GDM1 (cell line): Measurements from ENCODE around the gene SLC9A9.

Experiments used
- DNase-seq: peaks from one replicate; lab custom pipeline; 2025; lab: John Stamatoyannopoulos, UW

SLC9A9 gene

GRCh38 chr3:143356839-143357238 is 491.4 kb downstream of the SLC9A9 start:
- DNase-seq: no peak

DNA sequence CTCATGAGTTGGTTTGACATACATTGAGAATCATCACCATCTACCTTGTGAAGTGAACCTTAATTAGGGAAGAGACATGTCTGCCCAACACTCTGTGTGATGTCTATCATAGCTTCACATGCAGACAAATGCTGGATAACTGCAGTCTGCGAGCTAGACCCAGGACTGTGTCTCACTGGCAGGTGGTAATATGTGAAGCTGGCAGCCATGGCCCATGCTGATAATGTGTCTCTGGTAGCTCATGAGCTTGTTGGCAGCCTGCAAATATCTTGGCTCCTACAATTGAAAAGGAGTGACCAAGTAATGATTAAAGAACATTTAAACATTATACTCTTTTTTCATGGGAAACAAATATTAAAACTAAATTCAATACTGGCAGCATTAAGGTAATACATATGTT is 493.9 kb downstream of the SLC9A9 start:
- DNase-seq: no peak

DNA sequence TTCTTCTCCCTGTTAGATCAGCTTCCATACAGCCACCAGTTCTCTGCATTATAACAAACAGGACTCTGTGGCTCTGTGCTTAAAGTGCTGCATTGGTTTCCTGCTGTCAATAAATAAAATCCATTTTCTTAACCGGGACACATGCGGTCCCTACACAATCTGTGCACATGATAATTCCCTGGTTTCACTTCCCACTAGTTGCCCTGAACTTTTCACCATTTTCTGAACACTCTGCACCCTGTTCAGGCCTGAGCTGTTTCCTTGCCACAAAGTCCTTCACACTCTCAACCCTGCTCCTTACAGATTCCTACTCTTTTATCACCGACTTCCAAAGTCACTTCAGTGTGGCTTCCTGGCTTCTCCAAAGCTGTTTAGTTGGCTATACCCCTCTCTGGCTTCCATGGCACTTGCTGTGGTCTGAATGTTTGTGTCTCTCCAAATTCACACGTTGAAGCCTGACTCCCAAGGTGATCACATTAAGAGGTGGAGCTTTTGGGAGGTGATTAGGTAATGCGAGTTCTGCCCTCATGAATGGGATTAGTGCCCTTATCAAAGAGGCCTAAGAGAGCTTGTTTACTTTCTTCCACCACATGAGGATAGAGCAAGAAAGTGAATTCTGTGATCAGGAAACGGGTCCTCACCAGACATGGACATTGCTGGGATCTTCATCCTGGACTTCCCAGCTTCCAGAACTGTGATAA is 495.3 kb downstream of the SLC9A9 start:
- no peak for DNase-seq

GRCh38 chr3:143351895-143352608 is 496.2 kb downstream of the SLC9A9 start:
- DNase-seq: no peak

DNA sequence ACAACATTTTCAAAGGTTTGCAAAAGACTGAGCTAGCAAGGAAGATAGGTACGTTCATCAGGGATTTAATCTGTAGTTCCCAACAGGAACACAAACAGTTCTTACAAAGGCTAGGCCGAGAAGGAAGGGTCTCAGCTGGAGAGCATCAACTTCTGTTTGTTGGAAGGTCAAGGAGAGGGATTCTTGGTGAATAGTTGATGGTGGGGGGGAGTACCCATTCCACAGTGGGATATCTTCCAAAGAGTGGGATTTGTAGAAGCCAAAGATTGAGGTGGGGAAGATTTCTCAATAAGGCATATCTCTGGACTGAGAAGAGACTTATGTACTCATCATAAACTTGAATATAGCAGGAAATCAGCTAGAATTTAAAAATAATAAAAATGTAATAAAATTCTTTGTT is 496.9 kb downstream of the SLC9A9 start:
- no peak for DNase-seq

DNA sequence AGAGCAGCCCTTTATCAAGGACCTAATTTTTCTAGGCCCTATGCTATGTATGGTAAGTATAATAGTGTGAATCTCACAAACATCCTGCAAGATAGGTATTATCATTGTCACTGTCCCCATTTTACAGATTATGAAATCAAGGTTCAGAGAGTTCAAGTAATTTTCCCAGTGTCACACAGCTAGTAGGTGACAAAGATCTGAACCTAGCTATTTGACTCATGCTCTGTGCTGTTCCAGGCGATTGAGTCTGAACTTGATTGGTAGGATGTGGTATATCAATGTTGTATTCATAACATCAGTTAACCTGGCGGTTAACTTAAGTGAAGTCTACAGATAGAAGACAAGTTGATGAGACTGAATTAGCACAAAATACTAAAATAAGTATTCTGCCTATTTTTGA is 498.8 kb downstream of the SLC9A9 start:
- no peak for DNase-seq

DNA sequence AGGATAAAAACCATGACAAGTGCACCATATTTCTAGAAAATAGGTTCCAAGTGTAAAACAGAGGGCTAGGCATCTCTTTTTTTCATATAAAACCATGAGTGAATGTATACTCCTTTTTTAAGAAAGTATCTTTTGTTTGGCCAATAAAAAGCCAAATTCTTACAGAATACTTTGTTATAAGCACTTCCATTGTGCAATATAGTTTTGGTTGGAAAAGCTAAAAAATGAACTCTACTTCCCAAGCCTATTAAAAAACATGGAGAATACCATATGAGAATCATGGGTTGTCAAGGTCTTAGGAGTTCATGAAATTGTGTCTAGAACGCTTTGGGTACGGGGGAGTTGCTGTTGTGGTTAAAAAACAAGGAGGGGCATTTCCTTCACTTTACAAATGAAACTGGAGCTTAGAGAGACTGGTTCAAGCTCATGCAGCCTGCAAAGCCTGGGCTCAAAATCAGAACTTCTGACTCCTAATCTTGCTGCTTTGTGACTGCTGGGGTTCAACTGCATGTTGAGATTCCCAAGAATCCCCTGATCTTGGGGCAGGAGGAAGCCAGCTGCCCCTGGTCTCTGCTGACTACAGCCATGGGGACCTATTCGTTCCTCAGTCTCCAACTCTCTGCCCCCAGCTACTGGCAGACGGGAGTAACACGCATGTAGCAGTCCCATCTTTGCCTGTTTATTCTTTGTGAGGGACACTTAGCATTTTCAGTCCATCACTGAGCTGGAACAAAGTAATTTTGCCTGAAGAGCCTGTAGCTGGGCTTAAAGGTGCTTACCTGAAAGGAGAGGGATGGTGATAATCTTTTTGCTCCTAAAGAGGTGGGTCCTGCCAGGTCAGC is 499.6 kb downstream of the SLC9A9 start:
- DNase-seq: no peak

- no peak for DNase-seq
Measured at GRCh38 chr3:143344516-143345165, 503.6 kb downstream of the SLC9A9 start.

DNA sequence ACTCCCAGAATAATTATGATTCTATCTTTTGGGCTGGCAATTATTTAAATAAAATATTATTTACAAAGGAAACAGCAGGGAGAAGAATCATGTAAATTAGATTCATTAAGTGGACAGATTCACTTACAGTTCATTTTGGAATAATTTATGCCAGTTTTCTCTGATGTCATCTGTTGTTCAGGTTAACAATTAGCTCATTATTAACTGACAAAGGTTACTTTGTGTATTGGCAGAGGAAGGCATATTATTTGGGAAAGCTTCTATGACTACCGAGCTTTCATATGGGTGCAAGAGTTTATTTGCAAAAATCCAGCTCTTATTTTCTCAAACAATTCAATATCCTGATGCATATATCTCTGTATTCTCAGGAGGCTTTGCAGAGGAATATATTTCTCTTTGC is 504.3 kb downstream of the SLC9A9 start:
- no peak for DNase-seq

GRCh38 chr3:143343031-143343430 is 505.2 kb downstream of the SLC9A9 start:
- no peak for DNase-seq

DNA sequence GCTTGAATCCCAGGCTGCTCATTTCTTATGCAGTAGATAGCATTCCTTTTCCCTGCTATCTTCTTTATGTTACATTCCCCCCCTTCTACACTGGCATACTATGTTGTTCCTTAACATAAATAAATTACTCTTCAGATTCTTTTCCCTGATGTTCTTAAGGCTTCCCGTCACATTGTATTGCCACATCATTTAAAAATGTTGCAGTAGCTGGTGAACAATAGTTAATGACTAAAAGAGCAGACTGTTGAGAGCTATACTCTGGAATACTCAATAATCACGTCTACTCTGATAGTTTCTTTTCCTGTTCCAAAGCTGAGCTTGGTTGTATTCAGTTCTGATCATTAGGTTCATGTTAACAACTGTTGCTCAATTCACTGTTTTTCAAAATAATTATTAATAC is 508.8 kb downstream of the SLC9A9 start:
- DNase-seq: no peak

GRCh38 chr3:143337387-143337786 is 510.9 kb downstream of the SLC9A9 start:
- no peak for DNase-seq

DNA sequence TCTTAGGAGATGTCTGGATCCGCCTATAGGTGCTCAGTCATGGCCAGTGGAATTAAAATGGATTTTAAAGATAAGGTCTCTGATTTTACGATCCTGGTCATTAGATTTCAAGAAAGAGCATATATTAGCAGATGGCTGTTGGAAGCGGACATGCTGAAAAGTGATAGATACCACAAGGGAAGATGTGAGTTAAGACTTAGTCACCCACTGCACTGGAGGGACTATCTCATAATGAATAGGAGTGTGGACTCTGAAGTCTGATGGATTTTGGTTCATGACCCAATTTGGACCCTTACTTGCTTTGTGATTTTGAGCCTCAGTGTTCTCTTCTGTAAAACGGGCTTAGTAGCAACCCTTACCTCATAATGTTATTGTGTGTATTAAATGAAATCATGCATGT is 514.0 kb downstream of the SLC9A9 start:
- no peak for DNase-seq

- DNase-seq: no peak
Measured at GRCh38 chr3:143333367-143333766, 514.9 kb downstream of the SLC9A9 start.

- DNase-seq: no peak
Measured at GRCh38 chr3:143332026-143332425, 516.2 kb downstream of the SLC9A9 start.

GRCh38 chr3:143331350-143331749 is 516.9 kb downstream of the SLC9A9 start:
- no peak for DNase-seq

DNA sequence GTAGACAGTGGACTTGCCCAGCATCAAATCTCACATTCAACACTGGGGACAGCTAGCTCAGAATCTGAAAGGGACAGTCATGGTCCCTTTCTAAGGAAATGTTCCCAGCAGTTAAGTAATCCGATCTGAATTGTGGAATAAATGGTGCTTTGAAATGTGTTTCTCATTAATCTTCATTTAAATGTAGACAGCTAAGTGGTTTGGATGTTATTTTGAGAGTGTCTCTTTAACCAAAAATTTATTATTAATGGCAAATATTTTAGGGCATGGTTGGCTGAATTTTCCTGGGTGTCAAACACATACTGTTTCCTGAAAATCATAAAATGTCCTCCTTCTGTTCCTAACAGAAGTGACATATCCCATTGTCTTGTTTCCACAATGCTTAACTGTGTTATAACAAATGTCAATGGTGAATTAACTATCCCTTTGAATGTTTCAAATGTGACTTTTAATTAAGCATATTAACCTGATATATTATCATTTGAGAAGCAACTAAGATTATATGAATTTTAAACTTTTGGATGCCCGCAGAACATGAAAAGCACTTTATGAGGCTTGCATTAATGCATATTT is 517.9 kb downstream of the SLC9A9 start:
- DNase-seq: no peak

GRCh38 chr3:143329567-143330211 is 518.6 kb downstream of the SLC9A9 start:
- no peak for DNase-seq

GRCh38 chr3:143328451-143328850 is 519.8 kb downstream of the SLC9A9 start:
- no peak for DNase-seq

DNA sequence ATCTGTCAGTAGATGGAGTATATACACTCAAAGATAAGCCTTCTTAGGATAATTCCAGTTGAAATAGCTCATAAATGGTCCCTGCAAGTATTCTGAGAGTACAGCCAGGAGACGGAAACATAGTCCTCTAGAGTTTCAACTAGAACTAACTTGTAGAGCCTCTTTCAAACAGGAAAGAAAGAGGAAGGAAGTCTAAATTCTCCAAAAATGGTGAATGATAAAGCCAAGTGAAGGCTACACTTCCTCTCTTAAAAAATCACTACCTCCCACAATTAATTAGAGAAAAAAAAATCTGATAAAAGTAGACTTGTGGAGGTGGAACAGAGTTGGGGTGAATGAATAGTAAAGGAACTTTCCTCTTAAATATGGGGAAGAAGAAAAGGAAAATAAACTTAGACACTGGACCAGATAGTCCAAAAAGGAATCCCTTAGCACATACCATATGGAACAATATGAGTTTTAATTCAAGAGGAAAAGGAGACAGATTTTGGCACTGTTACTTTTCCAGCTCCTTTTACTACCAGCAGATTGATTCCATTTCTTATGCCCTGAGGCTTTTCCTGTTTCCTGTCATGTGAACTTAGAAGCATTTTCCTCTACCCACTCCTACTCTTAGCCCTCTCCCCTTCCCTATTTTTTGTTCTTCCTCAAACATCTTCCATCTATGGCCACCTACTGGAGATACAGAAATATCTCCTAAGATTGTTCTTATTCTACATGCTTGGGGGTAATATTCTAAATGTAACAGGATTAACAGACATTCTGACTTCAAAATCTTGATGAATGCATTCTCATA is 521.1 kb downstream of the SLC9A9 start:
- DNase-seq: no peak
